ENCODE results near the gene TMEM253. TPM values are rescaled to one million over a fixed set of nuclear protein-coding genes. Genes with fewer than 3 reads are reported as not detected.

TMEM253 gene
- polyA plus RNA-seq, 3 donors, result 0.05 TPM; not detected in 2

DNA sequence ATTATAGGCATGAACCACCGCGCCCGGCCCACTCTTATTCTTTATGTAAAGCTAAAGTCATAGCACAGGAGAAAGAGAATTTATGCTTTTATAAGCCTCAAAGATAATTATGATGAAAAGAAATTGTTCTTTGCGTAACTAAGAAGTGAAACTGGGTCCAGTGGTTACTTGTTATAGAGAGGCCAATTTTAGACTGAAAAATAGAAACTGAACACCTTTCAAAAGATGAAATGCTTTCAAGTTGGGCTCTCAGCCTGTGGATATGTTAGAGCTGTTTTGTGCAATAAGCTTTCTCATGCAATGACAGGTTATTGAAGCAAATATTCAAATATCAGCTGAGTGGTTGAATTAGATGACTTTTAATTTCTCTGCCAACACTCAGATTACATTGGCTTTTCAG is 7.9 kb downstream of the TMEM253 start:
- Histone ChIP-seq H3K27me3 (ENCODE audit: control insufficient read depth in 2 of 2, insufficient read depth in 2 of 2, low read length in 2 of 2) (no peaks in the 10 kb centered on the region), H3K36me3 (replicated peaks in 1 of 2; ENCODE audit: control insufficient read depth in 1 of 2, insufficient read depth in 2 of 2, low read length in 2 of 2) (no peaks in the 10 kb centered on the region), H3K9ac (ENCODE audit: insufficient read depth, low read length, poor library complexity, severe bottlenecking) (no peak overlapping the region), H3K4me2 (replicated peaks; ENCODE audit: extremely low read depth, low read length, poor library complexity, severe bottlenecking) (no peak overlapping the region), H3K79me2 (ENCODE audit: insufficient read depth, low read length) (no peaks in the 10 kb centered on the region), H2AFZ (ENCODE audit: insufficient read depth, low read depth, low read length, poor library complexity, severe bottlenecking) (no peak overlapping the region), H3K27ac (ENCODE audit: low read depth in 1 of 2, low read length in 2 of 2) (no peak overlapping the region), H3K4me1 (ENCODE audit: control insufficient read depth in 1 of 2, insufficient read depth in 2 of 2, low read length in 2 of 2) (peaks cover 43 to 46% of the 10 kb centered on the region in 2 donors), H3K4me3 (replicated peaks in 1 of 3; ENCODE audit: low read depth in 2 of 3, low read length in 3 of 3) (no peak overlapping the region), H3K9me3 (replicated peaks in 1 of 2; ENCODE audit: control insufficient read depth in 1 of 2, insufficient read depth in 1 of 2, low read length in 2 of 2) (no peaks in the 10 kb centered on the region), H4K20me1 (ENCODE audit: insufficient read depth, low read length) (no peaks in the 10 kb centered on the region)
- Mint-ChIP-seq H3K4me3 (no peak overlapping the region), H3K9me3 (no peaks in the 10 kb centered on the region), H3K27ac (peak overlapping the region in 1 of 7 donors; percentile 33), H3K36me3 (no peaks in the 10 kb centered on the region), H3K4me1 (peaks cover 51% of the 10 kb centered on the region), H3K27me3 (ENCODE audit: low read depth in 3 of 3) (peaks cover 0 to 1% (median 0%) of the 10 kb centered on the region in 3 donors)
- DNase-seq, result no peak
- TF ChIP-seq, protein P1, sequence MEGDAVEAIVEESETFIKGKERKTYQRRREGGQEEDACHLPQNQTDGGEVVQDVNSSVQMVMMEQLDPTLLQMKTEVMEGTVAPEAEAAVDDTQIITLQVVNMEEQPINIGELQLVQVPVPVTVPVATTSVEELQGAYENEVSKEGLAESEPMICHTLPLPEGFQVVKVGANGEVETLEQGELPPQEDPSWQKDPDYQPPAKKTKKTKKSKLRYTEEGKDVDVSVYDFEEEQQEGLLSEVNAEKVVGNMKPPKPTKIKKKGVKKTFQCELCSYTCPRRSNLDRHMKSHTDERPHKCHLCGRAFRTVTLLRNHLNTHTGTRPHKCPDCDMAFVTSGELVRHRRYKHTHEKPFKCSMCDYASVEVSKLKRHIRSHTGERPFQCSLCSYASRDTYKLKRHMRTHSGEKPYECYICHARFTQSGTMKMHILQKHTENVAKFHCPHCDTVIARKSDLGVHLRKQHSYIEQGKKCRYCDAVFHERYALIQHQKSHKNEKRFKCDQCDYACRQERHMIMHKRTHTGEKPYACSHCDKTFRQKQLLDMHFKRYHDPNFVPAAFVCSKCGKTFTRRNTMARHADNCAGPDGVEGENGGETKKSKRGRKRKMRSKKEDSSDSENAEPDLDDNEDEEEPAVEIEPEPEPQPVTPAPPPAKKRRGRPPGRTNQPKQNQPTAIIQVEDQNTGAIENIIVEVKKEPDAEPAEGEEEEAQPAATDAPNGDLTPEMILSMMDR (IDR thresholded peaks at IDR 0.05), result no peak
- whole genome bisulfite sequencing (ENCODE audit: insufficient coverage), result 9% methylated on average over 1 of the region's 4 CpGs
- intact Hi-C loops (cut with micrococcal nuclease), result loop anchor here (5.0 to 10.0 kb wide), 4 partner anchors 91 to 644 kb away; partner anchors contain the start of genes ANG (in 1 of the 2), PIP4P1 (in 1 of the 2), PNP (in 1 of the 2) and RNASE4 (in 1 of the 2)

DNA sequence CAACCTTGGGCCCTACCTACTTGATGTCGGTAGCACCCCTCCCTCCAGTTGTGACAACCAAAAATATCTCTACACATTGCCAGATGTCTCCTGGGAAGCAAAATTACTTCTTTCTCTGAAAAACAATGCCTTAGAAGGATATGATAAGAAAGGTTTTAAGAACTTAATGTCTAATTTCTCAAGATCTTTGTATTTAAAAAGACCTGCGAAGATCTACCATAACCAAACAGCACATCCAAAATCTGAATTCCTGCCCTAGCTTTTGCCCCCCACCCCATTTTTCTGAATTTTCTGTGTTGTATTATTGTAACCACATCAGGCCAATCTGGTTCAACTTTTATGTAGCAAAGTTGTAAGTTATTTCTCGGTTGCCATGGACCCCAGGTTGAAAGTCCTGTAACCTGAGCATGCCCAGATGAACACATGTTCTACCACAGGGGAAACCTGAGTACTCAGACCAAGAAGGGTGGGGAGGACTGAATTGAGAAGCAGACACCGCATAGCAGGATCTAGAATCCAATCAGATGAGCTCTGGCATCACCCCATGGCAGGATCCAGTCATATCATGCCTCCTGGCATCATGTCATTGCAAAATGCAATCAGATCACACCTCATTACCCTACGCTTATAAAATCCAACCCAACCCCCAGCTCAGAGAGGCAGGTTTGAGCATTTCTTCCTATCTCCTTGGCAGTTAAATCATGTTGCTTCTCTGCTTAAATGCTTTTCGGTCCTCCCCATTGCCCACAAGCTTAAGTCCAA is 8.7 kb downstream of the TMEM253 start:
- no peaks in the 10 kb centered on the region for H3K36me3 Mint-ChIP-seq
- H3K4me1 ChIP-seq (ENCODE audit: control insufficient read depth in 1 of 2, insufficient read depth in 2 of 2, low read length in 2 of 2), result peaks cover 38 to 40% of the 10 kb centered on the region in 2 donors
- H3K79me2 ChIP-seq (ENCODE audit: insufficient read depth, low read length), result no peaks in the 10 kb centered on the region
- H3K27ac Mint-ChIP-seq, result no peak overlapping the region
- peaks cover 0 to 3% (median 0%) of the 10 kb centered on the region in 3 donors for H3K27me3 Mint-ChIP-seq (ENCODE audit: low read depth in 3 of 3)
- no peaks in the 10 kb centered on the region for H3K27me3 ChIP-seq (ENCODE audit: control insufficient read depth in 2 of 2, insufficient read depth in 2 of 2, low read length in 2 of 2)
- H3K4me1 Mint-ChIP-seq, result peaks cover 48% of the 10 kb centered on the region
- 93% methylated on average over 3 of the region's 6 CpGs for WGBS (ENCODE audit: insufficient coverage)
- H3K4me2 ChIP-seq (replicated peaks; ENCODE audit: extremely low read depth, low read length, poor library complexity, severe bottlenecking), result no peak overlapping the region
- no peak for DNase-seq
- no peak overlapping the region for H3K4me3 Mint-ChIP-seq
- no peak overlapping the region for H3K4me3 ChIP-seq (replicated peaks in 1 of 3; ENCODE audit: low read depth in 2 of 3, low read length in 3 of 3)
- TF ChIP-seq, protein P1 (IDR thresholded peaks at IDR 0.05), result no peak
- H3K9ac ChIP-seq (ENCODE audit: insufficient read depth, low read length, poor library complexity, severe bottlenecking), result no peak overlapping the region
- no peaks in the 10 kb centered on the region for H3K36me3 ChIP-seq (replicated peaks in 1 of 2; ENCODE audit: control insufficient read depth in 1 of 2, insufficient read depth in 2 of 2, low read length in 2 of 2)
- no peak overlapping the region for H2AFZ ChIP-seq (ENCODE audit: insufficient read depth, low read depth, low read length, poor library complexity, severe bottlenecking)
- H3K9me3 Mint-ChIP-seq, result no peaks in the 10 kb centered on the region
- intact Hi-C loops (cut with micrococcal nuclease), result loop anchor here (5.0 to 10.0 kb wide), 4 partner anchors 92 to 645 kb away; partner anchors contain the start of genes ANG (in 1 of the 2), PIP4P1 (in 1 of the 2), PNP (in 1 of the 2) and RNASE4 (in 1 of the 2)
- H4K20me1 ChIP-seq (ENCODE audit: insufficient read depth, low read length), result no peaks in the 10 kb centered on the region
- H3K27ac ChIP-seq (ENCODE audit: low read depth in 1 of 2, low read length in 2 of 2), result no peak overlapping the region
- no peaks in the 10 kb centered on the region for H3K9me3 ChIP-seq (replicated peaks in 1 of 2; ENCODE audit: control insufficient read depth in 1 of 2, insufficient read depth in 1 of 2, low read length in 2 of 2)

All from CD14-positive monocyte (primary cell).